Liver (tissue), 9 donors: ENCODE data around the gene MMP14. TPM values are rescaled to one million over a fixed set of nuclear protein-coding genes. Genes with fewer than 3 reads are reported as not detected.

Experiments
- DNase-seq: peaks from one replicate; pipeline ENCODE4 v3.0.0-alpha.2; 2017; ENCODE audit warnings: low spot score
- H3K27ac ChIP-seq, 2 donors: one replicate each; pipeline ENCODE4 v1.7.0; 2013; ENCODE audit warnings: inconsistent platforms in 2 of 2, low read length in 2 of 2, control low read depth in 1 of 2, low read depth in 1 of 2, mild to moderate bottlenecking in 1 of 2
- H3K27me3 ChIP-seq, 4 donors: one replicate each; pipeline versions ENCODE4 v1.6.1 to v1.7.0; 2013; ENCODE audit warnings: low read length in 3 of 4, inconsistent platforms in 1 of 4, mild to moderate bottlenecking in 1 of 4, moderate library complexity in 1 of 4; ENCODE audit not compliant: control insufficient read depth in 4 of 4, insufficient read depth in 4 of 4
- H3K36me3 ChIP-seq, 4 donors: one replicate each; pipeline versions ENCODE4 v1.6.1 to v1.7.0; 2013; ENCODE audit warnings: low read length in 3 of 4, mild to moderate bottlenecking in 3 of 4, low read depth in 1 of 4, moderate library complexity in 1 of 4; ENCODE audit not compliant: control insufficient read depth in 4 of 4, insufficient read depth in 3 of 4
- H3K4me1 ChIP-seq, 4 donors: one replicate each; pipeline versions ENCODE4 v1.6.1 to v1.7.0; 2013; ENCODE audit warnings: low read length in 3 of 4, mild to moderate bottlenecking in 3 of 4, moderate library complexity in 1 of 4; ENCODE audit not compliant: control insufficient read depth in 4 of 4, insufficient read depth in 4 of 4
- H3K4me3 ChIP-seq, 3 donors: one replicate each; pipeline versions ENCODE4 v1.6.1 to v1.7.0; 2013; ENCODE audit warnings: low read length in 3 of 3, control low read depth in 1 of 3, low read depth in 1 of 3, mild to moderate bottlenecking in 1 of 3
- H3K9ac ChIP-seq, 2 donors: one replicate each; pipeline ENCODE4 v1.7.0; 2013; ENCODE audit warnings: low read length in 2 of 2, mild to moderate bottlenecking in 2 of 2, moderate library complexity in 2 of 2, control low read depth in 1 of 2, low read depth in 1 of 2
- H3K9me3 ChIP-seq, 4 donors: one replicate each; pipeline versions ENCODE4 v1.6.1 to v1.7.0; 2013; ENCODE audit warnings: low read length in 3 of 4; ENCODE audit not compliant: control insufficient read depth in 4 of 4
- FOXA1 ChIP-seq: IDR thresholded peaks from 2 replicates; pipeline ENCODE4 v1.6.1; 2016; ENCODE audit warnings: antibody characterized with exemption
- FOXA2 ChIP-seq: IDR thresholded peaks from 2 replicates; pipeline ENCODE4 v1.6.1; 2016; ENCODE audit warnings: antibody characterized with exemption
- GABPA ChIP-seq, 2 donors: IDR thresholded peaks in 1 of 2; conservative IDR thresholded peaks in 1 of 2; 2 replicates each; pipeline ENCODE4 v1.6.1; 2016; ENCODE audit warnings: antibody characterized with exemption in 2 of 2, mild to moderate bottlenecking in 1 of 2, moderate library complexity in 1 of 2
- HNF4A ChIP-seq, 2 donors: conservative IDR thresholded peaks; 2 replicates each; pipeline ENCODE4 v1.6.1; 2016; ENCODE audit warnings: antibody characterized with exemption in 2 of 2, mild to moderate bottlenecking in 2 of 2
- HNF4G ChIP-seq: IDR thresholded peaks from 2 replicates; pipeline ENCODE4 v1.6.1; 2016; ENCODE audit warnings: antibody characterized with exemption
- JUND ChIP-seq, 2 donors: IDR thresholded peaks; 2 replicates each; pipeline ENCODE4 v1.6.1; 2016; ENCODE audit warnings: antibody characterized with exemption in 2 of 2
- NR2F2 ChIP-seq: IDR thresholded peaks from 2 replicates; pipeline ENCODE4 v1.6.1; 2016; ENCODE audit warnings: antibody characterized with exemption
- RAD21 ChIP-seq, 2 donors: IDR thresholded peaks; 2 replicates each; pipeline ENCODE4 v1.6.1; 2016; ENCODE audit warnings: antibody characterized with exemption in 2 of 2, mild to moderate bottlenecking in 2 of 2
- SP1 ChIP-seq: IDR thresholded peaks from 2 replicates; pipeline ENCODE4 v1.6.1; 2018; ENCODE audit warnings: antibody characterized with exemption, mild to moderate bottlenecking
- TAF1 ChIP-seq: conservative IDR thresholded peaks from 2 replicates; pipeline ENCODE4 v1.6.1; 2016; ENCODE audit warnings: antibody characterized with exemption, mild to moderate bottlenecking
- WGBS: extraction: QIAGEN DNeasy Blood & Tissue Kit; methylation state at CpG from one replicate; pipeline ENCODE4 v1.1.7; 2013; 5-methylcytosine and 5-hydroxymethylcytosine counted together
- polyA plus RNA-seq, 2 donors: library from polyadenylated mRNA; stranded (reverse) in 1 of 2; unstranded in 1 of 2; fragments of 200-250 nt in 1 of 2; fragments of >200 nt in 1 of 2; fragmentation: Nextera tagmentation in 1 of 2; extraction: Ambion mirVana in 1 of 2; gene quantifications; one replicate each; pipeline versions ENCODE4 v1.2.1 to v1.2.3, GENCODE V29; 2013 to 2015
- total RNA-seq, 2 donors: library from RNA; depleted of rRNA; stranded (reverse); fragments of >200 nt; gene quantifications; one replicate each; pipeline ENCODE4 v1.2.3, GENCODE V29; 2014
- TF ChIP-seq, protein P1 (sequence below): IDR thresholded peaks from 2 replicates; pipeline ENCODE4 v1.6.1; 2016; ENCODE audit warnings: antibody characterized with exemption
- TF ChIP-seq, protein P2 (sequence below): IDR thresholded peaks from 2 replicates; pipeline ENCODE4 v1.6.1; 2016; ENCODE audit warnings: antibody characterized with exemption
- TF ChIP-seq, protein P3 (sequence below): IDR thresholded peaks from 2 replicates; pipeline ENCODE4 v1.6.1; 2016; ENCODE audit warnings: antibody characterized with exemption
- TF ChIP-seq, protein P4 (sequence below): IDR thresholded peaks from 2 replicates; pipeline ENCODE4 v1.6.1; 2016; ENCODE audit warnings: antibody characterized with exemption, mild to moderate bottlenecking
- donor health status: healthy.
- donor health status: healthy.
- donor health status: healthy.
- donor health status: healthy.
- donor health status: healthy.

The MMP14 gene
- total and polyA plus RNA-seq, 4 donors: 0.86 to 10.6 (median 8.0) TPM

DNA sequence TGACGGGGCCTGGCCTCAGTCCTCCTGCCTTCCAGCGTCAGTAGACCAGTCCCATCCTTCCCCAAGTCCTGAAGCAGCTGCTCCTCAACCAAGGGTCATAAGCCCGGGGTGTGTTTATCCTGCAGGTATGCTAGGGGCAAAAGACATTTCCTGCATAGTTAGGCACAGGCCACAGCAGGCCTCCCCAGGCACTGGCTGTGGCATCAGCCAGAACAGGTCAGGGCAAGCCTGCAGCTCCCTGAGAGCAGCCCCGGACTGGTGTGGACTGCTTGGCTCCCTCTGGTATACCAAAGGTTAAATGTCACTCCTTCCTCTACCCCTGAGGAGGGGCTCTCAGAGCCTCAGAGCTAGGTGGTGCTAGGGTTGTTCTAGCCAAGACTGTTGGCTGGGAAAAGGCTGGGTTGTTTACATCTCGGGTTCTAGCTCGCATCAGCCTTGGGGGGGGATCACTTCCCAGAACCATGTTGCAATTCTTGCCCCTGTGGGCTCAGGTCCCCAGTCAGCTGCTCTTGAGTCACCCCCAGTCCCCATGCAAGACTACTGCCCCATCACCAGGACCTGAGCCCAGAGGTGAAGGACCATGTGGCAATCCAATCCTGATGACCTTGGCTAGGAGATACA lies 2.9 kb downstream of the MMP14 start:
- Histone ChIP-seq H3K27me3 (no peaks in the 10 kb centered on the region), H3K36me3 (peaks cover 0 to 2% (median 1%) of the 10 kb centered on the region in 4 donors), H3K27ac (no peak overlapping the region), H3K9ac (no peak overlapping the region), H3K4me3 (no peak overlapping the region), H3K9me3 (no peaks in the 10 kb centered on the region), H3K4me1 (peaks cover 0 to 18% (median 3%) of the 10 kb centered on the region in 4 donors)
- no peak for DNase-seq
- 76% methylated on average over 6 of the region's 6 CpGs for WGBS
- no peak for TF ChIP-seq NR2F2

DNA sequence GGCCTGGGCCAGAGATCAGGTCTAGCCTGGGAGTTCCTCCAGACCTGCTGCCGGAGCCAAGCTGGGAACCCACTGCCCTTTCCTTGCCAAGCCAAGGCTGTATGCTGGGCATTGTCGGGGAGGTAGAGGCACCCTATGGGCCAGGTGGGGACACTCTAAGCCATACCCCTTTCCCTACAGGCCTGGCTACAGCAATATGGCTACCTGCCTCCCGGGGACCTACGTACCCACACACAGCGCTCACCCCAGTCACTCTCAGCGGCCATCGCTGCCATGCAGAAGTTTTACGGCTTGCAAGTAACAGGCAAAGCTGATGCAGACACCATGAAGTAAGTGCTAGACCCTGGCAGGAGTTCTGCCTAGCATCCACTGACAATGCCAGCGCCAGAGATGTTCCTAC lies 4.9 kb downstream of the MMP14 start:
- Histone ChIP-seq H3K9me3 (no peaks in the 10 kb centered on the region), H3K36me3 (peaks cover 2 to 12% (median 4%) of the 10 kb centered on the region in 4 donors), H3K27ac (no peak overlapping the region), H3K9ac (no peak overlapping the region), H3K27me3 (no peaks in the 10 kb centered on the region), H3K4me3 (no peak overlapping the region), H3K4me1 (peaks cover 0 to 14% (median 1%) of the 10 kb centered on the region in 4 donors)
- 94% methylated on average over 9 of the region's 9 CpGs for WGBS
- no peak for DNase-seq
- TF ChIP-seq JUND (IDR thresholded peaks at IDR 0.05): no peak
- TF ChIP-seq, protein P1, sequence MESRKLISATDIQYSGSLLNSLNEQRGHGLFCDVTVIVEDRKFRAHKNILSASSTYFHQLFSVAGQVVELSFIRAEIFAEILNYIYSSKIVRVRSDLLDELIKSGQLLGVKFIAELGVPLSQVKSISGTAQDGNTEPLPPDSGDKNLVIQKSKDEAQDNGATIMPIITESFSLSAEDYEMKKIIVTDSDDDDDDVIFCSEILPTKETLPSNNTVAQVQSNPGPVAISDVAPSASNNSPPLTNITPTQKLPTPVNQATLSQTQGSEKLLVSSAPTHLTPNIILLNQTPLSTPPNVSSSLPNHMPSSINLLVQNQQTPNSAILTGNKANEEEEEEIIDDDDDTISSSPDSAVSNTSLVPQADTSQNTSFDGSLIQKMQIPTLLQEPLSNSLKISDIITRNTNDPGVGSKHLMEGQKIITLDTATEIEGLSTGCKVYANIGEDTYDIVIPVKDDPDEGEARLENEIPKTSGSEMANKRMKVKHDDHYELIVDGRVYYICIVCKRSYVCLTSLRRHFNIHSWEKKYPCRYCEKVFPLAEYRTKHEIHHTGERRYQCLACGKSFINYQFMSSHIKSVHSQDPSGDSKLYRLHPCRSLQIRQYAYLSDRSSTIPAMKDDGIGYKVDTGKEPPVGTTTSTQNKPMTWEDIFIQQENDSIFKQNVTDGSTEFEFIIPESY: no peak
- TF ChIP-seq, protein P2, sequence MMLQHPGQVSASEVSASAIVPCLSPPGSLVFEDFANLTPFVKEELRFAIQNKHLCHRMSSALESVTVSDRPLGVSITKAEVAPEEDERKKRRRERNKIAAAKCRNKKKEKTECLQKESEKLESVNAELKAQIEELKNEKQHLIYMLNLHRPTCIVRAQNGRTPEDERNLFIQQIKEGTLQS: no peak
- TF ChIP-seq, protein P3, sequence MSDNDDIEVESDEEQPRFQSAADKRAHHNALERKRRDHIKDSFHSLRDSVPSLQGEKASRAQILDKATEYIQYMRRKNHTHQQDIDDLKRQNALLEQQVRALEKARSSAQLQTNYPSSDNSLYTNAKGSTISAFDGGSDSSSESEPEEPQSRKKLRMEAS: no peak
- TF ChIP-seq RAD21 (IDR thresholded peaks at IDR 0.05): no peak
- TF ChIP-seq, protein P4, sequence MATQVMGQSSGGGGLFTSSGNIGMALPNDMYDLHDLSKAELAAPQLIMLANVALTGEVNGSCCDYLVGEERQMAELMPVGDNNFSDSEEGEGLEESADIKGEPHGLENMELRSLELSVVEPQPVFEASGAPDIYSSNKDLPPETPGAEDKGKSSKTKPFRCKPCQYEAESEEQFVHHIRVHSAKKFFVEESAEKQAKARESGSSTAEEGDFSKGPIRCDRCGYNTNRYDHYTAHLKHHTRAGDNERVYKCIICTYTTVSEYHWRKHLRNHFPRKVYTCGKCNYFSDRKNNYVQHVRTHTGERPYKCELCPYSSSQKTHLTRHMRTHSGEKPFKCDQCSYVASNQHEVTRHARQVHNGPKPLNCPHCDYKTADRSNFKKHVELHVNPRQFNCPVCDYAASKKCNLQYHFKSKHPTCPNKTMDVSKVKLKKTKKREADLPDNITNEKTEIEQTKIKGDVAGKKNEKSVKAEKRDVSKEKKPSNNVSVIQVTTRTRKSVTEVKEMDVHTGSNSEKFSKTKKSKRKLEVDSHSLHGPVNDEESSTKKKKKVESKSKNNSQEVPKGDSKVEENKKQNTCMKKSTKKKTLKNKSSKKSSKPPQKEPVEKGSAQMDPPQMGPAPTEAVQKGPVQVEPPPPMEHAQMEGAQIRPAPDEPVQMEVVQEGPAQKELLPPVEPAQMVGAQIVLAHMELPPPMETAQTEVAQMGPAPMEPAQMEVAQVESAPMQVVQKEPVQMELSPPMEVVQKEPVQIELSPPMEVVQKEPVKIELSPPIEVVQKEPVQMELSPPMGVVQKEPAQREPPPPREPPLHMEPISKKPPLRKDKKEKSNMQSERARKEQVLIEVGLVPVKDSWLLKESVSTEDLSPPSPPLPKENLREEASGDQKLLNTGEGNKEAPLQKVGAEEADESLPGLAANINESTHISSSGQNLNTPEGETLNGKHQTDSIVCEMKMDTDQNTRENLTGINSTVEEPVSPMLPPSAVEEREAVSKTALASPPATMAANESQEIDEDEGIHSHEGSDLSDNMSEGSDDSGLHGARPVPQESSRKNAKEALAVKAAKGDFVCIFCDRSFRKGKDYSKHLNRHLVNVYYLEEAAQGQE: no peak
- no peak for TF ChIP-seq HNF4A (conservative IDR thresholded peaks at IDR 0.05)
- TF ChIP-seq GABPA (IDR thresholded peaks at IDR 0.05 in 1 of 2, conservative IDR thresholded peaks at IDR 0.05 in 1 of 2): no peak
- TF ChIP-seq FOXA1: no peak
- no peak for TF ChIP-seq HNF4G
- TF ChIP-seq FOXA2: no peak
- no peak for TF ChIP-seq TAF1
- TF ChIP-seq SP1: no peak
